Measurements from ENCODE around the gene SPCS3.

The SPCS3 gene

DNA sequence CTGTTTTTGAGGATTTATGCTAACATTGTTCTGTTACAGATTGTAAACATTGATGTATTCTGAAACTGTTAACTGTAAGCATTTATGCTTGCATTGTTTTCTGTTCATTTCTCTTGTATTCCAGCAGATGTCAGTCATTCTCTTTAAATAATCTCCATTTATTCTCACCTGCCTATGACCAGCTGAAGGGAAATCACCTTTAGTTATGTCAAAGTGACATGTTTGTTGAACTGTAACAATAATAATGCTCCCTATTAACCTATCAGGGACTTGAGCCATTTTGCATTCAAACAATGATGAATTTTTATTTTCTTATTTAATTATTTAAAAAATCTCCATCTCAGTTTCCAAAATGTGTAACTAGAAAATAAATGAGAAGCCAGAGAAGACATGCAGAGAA is 58.0 kb downstream of the SPCS3 start:
- TF ChIP-seq TAF1 (IDR thresholded peaks at IDR 0.05; ENCODE audit: borderline replicate concordance, insufficient read depth, low read length) = no peak
- TF ChIP-seq SIN3A (IDR thresholded peaks at IDR 0.05; ENCODE audit: borderline replicate concordance, insufficient read depth, low read length) = no peak
- TF ChIP-seq, protein P1, sequence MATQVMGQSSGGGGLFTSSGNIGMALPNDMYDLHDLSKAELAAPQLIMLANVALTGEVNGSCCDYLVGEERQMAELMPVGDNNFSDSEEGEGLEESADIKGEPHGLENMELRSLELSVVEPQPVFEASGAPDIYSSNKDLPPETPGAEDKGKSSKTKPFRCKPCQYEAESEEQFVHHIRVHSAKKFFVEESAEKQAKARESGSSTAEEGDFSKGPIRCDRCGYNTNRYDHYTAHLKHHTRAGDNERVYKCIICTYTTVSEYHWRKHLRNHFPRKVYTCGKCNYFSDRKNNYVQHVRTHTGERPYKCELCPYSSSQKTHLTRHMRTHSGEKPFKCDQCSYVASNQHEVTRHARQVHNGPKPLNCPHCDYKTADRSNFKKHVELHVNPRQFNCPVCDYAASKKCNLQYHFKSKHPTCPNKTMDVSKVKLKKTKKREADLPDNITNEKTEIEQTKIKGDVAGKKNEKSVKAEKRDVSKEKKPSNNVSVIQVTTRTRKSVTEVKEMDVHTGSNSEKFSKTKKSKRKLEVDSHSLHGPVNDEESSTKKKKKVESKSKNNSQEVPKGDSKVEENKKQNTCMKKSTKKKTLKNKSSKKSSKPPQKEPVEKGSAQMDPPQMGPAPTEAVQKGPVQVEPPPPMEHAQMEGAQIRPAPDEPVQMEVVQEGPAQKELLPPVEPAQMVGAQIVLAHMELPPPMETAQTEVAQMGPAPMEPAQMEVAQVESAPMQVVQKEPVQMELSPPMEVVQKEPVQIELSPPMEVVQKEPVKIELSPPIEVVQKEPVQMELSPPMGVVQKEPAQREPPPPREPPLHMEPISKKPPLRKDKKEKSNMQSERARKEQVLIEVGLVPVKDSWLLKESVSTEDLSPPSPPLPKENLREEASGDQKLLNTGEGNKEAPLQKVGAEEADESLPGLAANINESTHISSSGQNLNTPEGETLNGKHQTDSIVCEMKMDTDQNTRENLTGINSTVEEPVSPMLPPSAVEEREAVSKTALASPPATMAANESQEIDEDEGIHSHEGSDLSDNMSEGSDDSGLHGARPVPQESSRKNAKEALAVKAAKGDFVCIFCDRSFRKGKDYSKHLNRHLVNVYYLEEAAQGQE (IDR thresholded peaks at IDR 0.05; ENCODE audit: insufficient read depth in 1 of 2, low read depth in 2 of 2, low read length in 2 of 2) = no peak
- no peak for TF ChIP-seq POLR2AphosphoS5 (IDR thresholded peaks at IDR 0.05; ENCODE audit: low read depth, low read length)
- TF ChIP-seq FOXP2 (optimal IDR thresholded peaks at IDR 0.05; ENCODE audit: borderline replicate concordance, extremely low read depth, extremely low read length, insufficient read depth) = no peak

DNA sequence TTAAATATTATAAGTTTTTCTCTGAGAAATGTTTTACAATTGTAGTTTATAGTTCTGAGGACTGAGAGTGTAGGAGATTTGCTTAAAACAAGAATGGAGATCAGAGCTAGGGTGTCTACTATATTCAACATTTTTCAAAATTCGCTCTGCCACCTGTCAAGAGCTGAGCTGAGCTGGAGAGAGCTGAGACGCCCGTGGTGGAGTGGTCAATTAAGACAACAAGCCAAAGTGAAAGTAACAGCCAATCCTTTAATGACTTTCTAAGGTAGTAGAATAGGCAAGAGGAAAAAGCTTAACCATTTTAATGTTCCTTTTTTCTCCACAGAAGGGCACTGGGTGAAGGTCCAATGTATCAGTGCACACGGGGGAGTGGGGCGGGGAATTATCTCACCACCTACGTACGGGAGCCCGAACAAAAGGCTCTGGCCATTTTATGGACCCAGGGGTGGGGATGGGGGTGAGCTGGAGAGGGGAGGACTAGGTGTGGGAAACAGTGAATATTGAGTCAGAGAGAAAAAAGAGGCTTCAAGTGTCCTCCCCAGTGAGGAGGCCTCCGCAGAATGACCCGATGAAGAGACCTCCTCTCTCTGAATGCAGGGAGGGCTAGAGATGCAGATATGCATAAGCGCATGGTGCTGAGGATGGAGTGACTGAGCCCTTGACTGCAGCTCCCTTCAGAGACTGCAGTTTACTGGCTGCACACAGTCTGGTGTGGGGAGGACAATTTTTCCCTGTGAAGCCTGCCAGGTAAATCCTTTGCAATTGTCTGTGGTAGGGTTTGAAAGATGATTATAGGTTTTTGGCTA is 60.8 kb downstream of the SPCS3 start:
- TF ChIP-seq, protein P1 (IDR thresholded peaks at IDR 0.05; ENCODE audit: insufficient read depth in 1 of 2, low read depth in 2 of 2, low read length in 2 of 2) = no peak
- no peak for TF ChIP-seq SIN3A (IDR thresholded peaks at IDR 0.05; ENCODE audit: borderline replicate concordance, insufficient read depth, low read length)
- no peak for TF ChIP-seq FOXP2 (optimal IDR thresholded peaks at IDR 0.05; ENCODE audit: borderline replicate concordance, extremely low read depth, extremely low read length, insufficient read depth)
- TF ChIP-seq TAF1 (IDR thresholded peaks at IDR 0.05; ENCODE audit: borderline replicate concordance, insufficient read depth, low read length) = no peak
- no peak for TF ChIP-seq POLR2AphosphoS5 (IDR thresholded peaks at IDR 0.05; ENCODE audit: low read depth, low read length)
